KG1 (cell line): ENCODE measurements around the gene TNIK.
"Not testable (repeated sequence)": the region's sequence is repeated elsewhere in the genome, so short reads cannot be mapped to it uniquely, and the experiment has no call there.

Source experiments
- DNase-seq: peaks from one replicate; lab custom pipeline; 2025; lab: John Stamatoyannopoulos, UW

Gene TNIK

DNA sequence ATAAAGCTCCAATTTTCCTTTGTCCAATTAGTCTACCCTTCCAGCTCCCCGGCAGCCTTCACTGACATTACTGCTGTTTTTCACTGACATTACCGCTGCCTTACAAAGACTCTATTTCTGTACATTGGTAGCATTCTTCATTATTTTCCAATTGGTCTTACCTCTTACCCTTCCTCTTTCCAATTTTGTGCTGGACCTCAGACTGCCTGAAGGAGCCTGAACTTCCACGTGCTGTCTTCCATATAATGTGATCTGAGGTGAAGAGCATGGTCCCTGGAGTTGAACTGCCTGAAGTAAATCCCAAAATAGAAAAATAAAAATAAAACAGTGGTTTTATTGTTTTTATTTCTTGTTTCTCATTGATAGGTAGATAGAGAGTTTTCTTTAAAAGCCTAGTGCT is 9.2 kb upstream of the TNIK start:
- no peak for DNase-seq

GRCh38 chr3:171468296-171468906 is 8.2 kb upstream of the TNIK start:
- no peak for DNase-seq

DNA sequence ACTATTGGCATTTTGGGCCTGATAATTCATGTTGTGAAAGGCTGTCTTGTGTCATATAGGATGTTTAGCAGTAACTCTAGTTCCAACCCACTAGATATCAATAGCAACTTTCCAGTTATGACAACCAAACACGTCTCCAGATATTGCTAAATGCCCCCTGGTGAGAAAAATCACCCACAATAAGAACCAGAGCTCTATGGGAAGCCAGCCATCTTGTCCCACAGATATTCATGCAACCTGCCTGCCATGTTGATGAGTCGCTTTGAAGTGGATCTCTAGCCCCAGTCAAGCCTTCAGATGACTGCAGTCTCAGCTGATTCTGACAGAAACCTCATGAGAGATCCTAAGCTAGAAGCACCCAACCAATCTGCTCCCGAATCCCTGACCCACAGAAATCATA is 5.6 kb upstream of the TNIK start:
- DNase-seq: no peak

- no peak for DNase-seq
Measured at GRCh38 chr3:171464462-171464861, 4.3 kb upstream of the TNIK start.

GRCh38 chr3:171462224-171462623 is 2.0 kb upstream of the TNIK start:
- DNase-seq: no peak

- no peak for DNase-seq
Measured at GRCh38 chr3:171461525-171461917, 1.3 kb upstream of the TNIK start.

GRCh38 chr3:171460725-171461524 is 720 bp upstream of the TNIK start:
- peak; percentile 55 for DNase-seq

DNA sequence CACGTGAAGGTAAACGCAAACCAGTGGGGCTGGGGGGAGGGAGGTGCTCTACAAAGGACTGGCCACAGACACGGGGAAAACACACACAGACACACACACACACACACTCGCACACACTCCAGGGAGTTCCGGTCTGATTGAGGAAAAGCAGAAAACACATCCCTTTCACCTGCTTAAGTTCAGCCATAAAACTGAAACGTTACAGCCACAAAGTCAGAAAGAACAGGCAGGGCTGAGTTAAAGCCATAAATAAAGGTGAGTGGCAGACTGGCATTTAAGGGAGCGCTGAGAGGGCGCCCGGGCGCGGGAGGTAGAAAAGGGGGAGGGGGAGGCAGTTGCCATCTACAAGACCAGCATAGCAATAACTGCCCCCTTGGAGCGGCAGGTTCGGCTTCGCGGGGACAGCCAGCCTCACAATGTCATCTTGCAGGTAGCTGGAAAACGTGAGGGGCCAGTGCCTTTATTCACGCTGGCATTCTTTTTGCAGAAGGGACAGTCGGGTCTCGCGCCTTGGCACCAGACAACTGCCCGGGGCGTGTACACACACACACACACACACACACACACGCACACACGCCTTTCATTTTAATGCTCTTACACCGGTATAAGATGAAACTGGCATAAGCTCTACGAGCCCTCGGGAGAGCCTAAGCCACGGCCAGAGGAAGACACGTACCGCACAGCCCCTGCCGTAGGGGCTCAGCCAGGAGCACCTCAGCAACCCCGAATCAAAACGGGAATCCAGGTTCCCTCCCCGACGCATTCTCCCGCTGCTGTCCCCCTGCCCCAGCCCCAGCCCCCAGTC is 866 bp downstream of the TNIK start:
- DNase-seq: peak; percentile 17

DNA sequence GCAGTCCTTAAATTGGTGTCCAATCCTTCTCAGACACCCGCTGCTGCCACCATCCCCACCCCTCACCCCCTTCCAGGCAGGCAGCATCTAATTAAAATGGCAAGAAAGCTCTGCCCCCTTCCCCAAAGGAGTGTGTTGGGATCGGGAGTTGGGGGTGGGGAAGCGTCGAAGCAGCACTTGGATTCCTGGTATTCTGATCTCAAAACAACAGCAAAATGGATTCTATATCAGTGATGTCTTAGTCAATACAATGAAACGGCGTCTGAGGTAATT is 1.4 kb downstream of the TNIK start:
- no peak for DNase-seq

DNA sequence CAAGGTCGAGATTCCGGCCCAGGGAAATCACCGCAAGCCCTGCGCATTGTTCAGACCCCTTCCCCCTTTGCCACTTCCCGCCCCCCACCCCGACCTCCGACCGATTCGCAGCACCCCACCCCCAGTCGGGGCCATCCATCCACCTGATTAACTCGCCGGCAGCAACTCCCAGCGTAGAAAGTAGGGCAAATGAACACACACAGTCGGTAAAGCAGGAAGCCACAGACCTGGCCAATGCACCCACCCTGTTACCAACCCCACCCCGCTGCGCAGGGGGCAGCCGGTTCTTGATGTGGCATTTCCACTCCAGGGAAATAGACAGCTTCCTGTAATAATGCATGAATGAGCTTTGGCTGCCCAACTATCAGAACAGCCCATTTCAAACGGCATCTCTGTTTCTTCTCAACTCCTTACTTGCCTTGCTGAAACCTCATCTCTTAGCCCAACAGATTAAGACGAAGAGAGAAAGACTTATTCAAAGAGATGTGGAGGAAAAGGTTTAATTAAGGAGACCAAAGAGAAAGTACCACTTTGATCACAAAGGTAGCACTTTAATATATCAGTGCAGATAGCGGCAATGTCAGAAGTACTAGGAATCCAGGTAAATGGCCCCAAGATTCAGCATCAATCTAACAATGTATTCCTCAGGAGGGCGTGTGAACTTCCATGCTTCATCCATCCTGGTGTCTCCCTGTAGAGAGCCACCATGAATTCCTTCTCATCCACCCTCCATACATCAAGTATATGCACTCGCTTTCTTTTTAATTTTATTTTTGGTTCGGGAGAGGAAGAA is 1.9 kb downstream of the TNIK start:
- no peak for DNase-seq

DNA sequence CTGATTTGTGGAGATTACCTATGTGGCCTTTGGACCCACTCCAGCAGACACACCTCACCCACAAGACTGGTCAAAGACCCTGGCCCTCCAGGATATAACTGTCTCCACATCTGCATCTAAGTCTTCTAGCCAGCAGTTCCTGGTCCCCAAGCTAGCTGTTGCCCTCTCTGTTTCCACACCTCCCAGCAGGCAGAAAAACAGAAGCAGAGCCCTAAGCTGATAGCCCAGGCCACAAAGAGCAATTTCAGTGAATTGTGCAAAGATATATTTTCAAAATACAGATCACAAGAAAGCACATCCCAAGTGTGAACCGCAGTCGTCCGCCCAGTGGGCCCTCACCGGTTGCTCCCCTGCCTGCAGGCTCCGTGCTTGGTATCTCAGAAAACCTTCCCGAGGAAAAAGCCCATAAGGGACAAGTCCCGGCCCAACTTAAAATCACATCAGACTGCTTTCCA is 2.6 kb downstream of the TNIK start:
- no peak for DNase-seq

DNA sequence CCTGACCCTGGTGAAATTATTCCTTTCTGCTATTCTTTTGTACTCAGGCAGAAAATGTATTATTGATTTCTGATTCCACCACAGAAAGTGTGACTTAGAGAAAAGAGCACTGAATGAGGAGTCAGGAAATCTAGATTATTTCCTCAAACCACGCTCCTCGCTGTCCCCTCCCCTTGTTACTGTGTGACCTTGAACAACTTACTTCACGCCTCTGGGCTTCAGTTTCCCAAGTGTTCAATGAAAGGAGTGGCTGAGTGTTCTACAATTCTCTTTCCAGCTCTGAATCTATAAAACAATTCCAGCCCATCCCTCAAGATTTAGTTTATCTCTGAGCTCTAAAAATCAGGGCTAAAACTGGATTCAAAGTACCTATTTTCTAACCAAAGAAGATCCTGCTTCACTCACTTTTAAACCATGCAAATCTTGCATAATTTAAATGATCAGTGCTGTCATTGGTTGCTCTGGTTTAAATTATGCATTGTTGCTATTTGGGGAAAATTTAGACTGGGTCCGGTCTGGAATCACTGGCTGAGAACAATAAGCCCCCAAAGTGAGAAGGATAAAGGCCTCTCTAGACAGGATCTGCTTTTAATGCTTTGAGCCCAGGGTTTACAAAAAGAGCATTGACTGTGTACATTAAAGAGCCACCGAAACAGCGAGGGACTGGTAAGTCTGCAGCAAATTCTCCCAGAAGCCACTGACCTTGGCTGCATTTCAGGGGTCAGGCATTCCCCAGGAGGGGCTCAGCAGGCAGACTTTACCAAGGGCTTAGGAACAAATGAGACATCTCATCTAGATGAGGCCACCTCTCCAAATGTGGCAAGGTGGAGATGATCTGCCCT is 3.2 kb downstream of the TNIK start:
- no peak for DNase-seq

DNA sequence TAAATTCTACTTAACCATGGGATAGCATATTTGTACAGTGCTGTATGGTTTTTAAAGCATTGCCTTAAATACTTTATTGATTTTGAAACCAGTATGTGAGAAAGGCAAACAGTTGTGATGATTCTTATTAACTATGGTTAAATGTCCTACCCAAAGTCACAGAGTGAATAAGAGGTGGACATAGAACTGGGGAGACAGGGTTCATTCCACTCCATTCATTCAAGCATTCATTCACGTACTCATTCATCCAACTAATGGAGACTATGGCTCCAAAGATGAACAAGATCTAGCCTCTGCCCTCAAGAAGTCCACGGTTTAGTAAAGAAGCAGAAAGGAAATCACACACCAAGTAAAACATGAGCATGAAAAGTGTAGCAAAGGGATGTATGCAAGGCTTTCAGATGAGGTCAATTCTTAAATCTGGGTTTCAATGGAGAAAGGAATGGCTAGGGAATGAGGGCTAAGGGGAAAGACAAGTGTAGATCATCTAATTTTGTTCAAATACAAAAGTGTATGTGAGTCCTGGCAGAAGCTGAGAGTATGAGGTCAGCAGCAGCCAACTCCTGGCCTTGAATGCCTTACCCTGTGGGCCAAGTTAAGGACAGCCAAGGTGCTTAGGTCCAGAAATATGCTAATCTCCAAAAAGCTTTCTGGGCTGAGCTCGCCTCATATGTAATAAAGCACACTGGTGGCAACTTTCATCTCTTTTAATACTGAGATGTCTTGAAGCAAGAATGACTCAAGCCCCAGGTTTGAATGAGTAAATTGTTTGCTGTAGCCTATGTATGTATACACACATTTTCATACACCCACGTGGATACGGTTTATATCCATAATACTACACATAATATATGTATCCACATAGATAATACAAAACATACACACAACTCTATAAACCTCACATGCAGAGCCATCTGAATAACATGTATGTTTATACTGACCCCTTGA is 4.3 kb downstream of the TNIK start:
- DNase-seq: no peak

- DNase-seq: no peak
Measured at GRCh38 chr3:171454041-171454440, 6.2 kb downstream of the TNIK start.

DNA sequence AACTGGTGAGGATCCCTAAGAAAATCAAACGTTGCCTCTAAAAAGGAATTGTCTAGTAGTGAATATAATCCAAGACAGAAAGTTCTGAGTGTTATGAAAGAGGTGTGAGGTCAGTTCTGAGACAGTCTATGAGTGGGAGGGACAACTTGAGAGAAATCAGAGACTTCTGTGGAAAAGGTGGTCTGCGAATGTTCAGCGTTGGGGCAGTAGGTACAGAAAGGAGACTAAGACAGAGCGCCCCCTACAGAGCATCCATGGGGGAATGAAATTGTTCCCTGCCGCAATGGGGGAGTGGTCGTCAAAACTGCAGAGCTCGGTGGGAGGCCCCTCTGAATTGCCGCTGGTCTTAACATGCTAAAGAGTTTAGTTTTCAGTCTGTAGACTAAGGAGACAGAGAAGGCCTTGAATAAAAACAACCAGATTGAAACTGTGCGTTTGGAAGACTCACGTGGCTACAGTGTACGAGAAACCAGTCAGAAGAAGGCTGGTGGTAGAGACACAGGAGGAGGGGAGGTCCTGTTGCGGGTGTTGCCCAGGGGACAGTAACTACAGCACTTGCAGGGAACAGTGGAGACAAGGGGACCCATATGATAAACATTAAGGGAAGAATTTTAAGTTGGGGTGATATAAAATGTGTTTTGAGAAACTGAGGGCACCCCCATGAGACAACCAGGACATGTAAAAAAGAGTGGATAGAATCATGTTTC is 6.9 kb downstream of the TNIK start:
- no peak for DNase-seq

- DNase-seq: no peak
Measured at GRCh38 chr3:171452328-171452727, 7.9 kb downstream of the TNIK start.

GRCh38 chr3:171451915-171452314 is 8.3 kb downstream of the TNIK start:
- no peak for DNase-seq

- not testable (repeated sequence) for DNase-seq
Measured at GRCh38 chr3:171447579-171447891, 12.7 kb downstream of the TNIK start.

DNA sequence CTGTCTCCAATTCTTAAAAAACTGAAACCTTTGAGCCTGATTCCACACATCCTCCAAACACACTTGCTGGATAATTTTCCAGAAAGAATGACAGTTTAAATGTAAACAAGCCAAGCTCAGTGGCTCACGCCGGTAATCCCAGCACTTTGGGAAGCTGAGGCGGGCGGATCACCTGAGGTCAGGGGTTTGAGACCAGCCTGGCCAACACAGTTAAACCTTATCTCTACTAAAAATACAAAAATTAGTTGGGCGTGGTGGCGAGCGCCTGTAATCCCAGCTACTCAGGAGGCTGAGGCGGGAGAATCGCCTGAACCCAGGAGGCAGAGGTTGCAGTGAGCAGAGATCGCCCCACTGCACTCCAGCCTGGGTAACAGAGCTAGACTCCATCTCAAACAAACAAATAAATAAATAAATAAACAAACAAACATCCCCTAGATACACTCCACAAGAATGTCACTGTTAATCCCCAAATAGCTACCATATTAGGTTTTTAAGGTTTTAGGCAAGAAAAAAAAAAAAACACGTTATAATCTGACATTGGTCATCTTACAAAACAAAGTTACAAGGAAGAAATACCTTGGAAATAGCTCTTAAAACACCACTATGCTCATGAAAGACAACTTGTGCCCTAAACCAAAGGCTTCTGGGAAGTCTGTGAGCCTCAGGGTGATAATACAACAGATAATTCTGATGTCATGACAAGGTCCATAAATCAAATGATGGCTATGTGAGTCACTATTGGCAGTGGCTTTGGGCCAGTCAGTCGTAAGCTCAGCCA is 13.2 kb downstream of the TNIK start:
- no peak for DNase-seq
